Progenitor cell of endocrine pancreas (in vitro differentiated cells): ENCODE measurements around the gene RRP1B. TPM values are rescaled to one million over a fixed set of nuclear protein-coding genes. Genes with fewer than 3 reads are reported as not detected.

Experiments
- DNase-seq: peaks from one replicate; pipeline ENCODE4 v3.0.0; 2021; ENCODE audit warnings: low spot score; ENCODE audit not compliant: unreplicated experiment
- H3K27ac Mint-ChIP-seq: 2 replicates; pipeline ENCODE4 v1.8.0; 2021; ENCODE audit warnings: mild to moderate bottlenecking, moderate library complexity, mixed read lengths
- H3K27me3 Mint-ChIP-seq: 2 replicates; pipeline ENCODE4 v1.8.0; 2021; ENCODE audit warnings: mixed read lengths
- H3K36me3 Mint-ChIP-seq: 2 replicates; pipeline ENCODE4 v1.8.0; 2022; ENCODE audit warnings: mixed read lengths; ENCODE audit not compliant: insufficient read depth
- H3K4me1 Mint-ChIP-seq: 2 replicates; pipeline ENCODE4 v1.8.0; 2021; ENCODE audit warnings: low read depth, mixed read lengths
- H3K4me3 Mint-ChIP-seq: 2 replicates; pipeline ENCODE4 v1.8.0; 2021; ENCODE audit warnings: low read depth, mild to moderate bottlenecking, moderate library complexity, mixed read lengths
- H3K9me3 Mint-ChIP-seq: 2 replicates; pipeline ENCODE4 v1.8.0; 2021; ENCODE audit warnings: low read depth, mixed read lengths
- CTCF ChIP-seq: fragments of 200-600 bp; sonication (generic); IDR thresholded peaks from one replicate; pipeline ENCODE4 v1.5.0; 2021; ENCODE audit warnings: antibody characterized with exemption, mild to moderate bottlenecking; ENCODE audit not compliant: unreplicated experiment
- total RNA-seq: library from RNA; stranded (reverse); gene quantifications from 2 replicates; pipeline ENCODE4 v1.2.1, GENCODE V29; 2021

RRP1B gene
- total RNA-seq, 1 donor from 2014 or later = 38.0 TPM

- DNase-seq = no peak
- Mint-ChIP-seq H3K4me3 (no peak overlapping the region), H3K4me1 (no peaks in the 10 kb centered on the region), H3K36me3 (peaks cover 2% of the 10 kb centered on the region), H3K27me3 (no peaks in the 10 kb centered on the region), H3K9me3 (peaks cover 1% of the 10 kb centered on the region), H3K27ac (no peak overlapping the region)
- TF ChIP-seq CTCF = no peak
These were observed 24.7 kb upstream of the RRP1B start for GRCh38 chr21:43634618-43635017.

GRCh38 chr21:43635436-43635835 lies 23.9 kb upstream of the RRP1B start:
- TF ChIP-seq CTCF = no peak
- Mint-ChIP-seq H3K4me3 (no peak overlapping the region), H3K27ac (no peak overlapping the region), H3K27me3 (no peaks in the 10 kb centered on the region), H3K4me1 (no peaks in the 10 kb centered on the region), H3K36me3 (no peaks in the 10 kb centered on the region), H3K9me3 (no peaks in the 10 kb centered on the region)
- no peak for DNase-seq

GRCh38 chr21:43637530-43638158 lies 21.7 kb upstream of the RRP1B start:
- DNase-seq = no peak
- Mint-ChIP-seq H3K27ac (no peak overlapping the region), H3K9me3 (no peaks in the 10 kb centered on the region), H3K27me3 (no peaks in the 10 kb centered on the region), H3K4me3 (no peak overlapping the region), H3K4me1 (no peaks in the 10 kb centered on the region), H3K36me3 (no peaks in the 10 kb centered on the region)
- TF ChIP-seq CTCF = no peak

GRCh38 chr21:43639470-43640353 lies 19.6 kb upstream of the RRP1B start:
- TF ChIP-seq CTCF = no peak
- peaks cover 4% of the 10 kb centered on the region for H3K4me1 Mint-ChIP-seq
- DNase-seq = no peak
- no peaks in the 10 kb centered on the region for H3K36me3 Mint-ChIP-seq
- no peak overlapping the region for H3K27ac Mint-ChIP-seq
- no peaks in the 10 kb centered on the region for H3K9me3 Mint-ChIP-seq
- no peak overlapping the region for H3K4me3 Mint-ChIP-seq
- no peaks in the 10 kb centered on the region for H3K27me3 Mint-ChIP-seq

- H3K9me3 Mint-ChIP-seq = no peaks in the 10 kb centered on the region
- H3K36me3 Mint-ChIP-seq = no peaks in the 10 kb centered on the region
- no peak overlapping the region for H3K4me3 Mint-ChIP-seq
- DNase-seq = no peak
- no peak overlapping the region for H3K27ac Mint-ChIP-seq
- H3K27me3 Mint-ChIP-seq = no peaks in the 10 kb centered on the region
- H3K4me1 Mint-ChIP-seq = peaks cover 5% of the 10 kb centered on the region
- TF ChIP-seq CTCF = no peak
These were observed 19.0 kb upstream of the RRP1B start for GRCh38 chr21:43640400-43640799.
